Measurements from ENCODE around the gene SLC37A1. TPM values are rescaled to one million over a fixed set of nuclear protein-coding genes. Genes with fewer than 3 reads are reported as not detected.

The SLC37A1 gene
- polyA plus RNA-seq, 1 experiment, result 0.88 TPM

GRCh38 chr21:42584296-42584641 is 70.6 kb downstream of the SLC37A1 start:
- TF ChIP-seq CTCF (IDR thresholded peaks at IDR 0.05; ENCODE audit: insufficient read depth, low read depth, low read length), result no peak
- H3K27me3 ChIP-seq (ENCODE audit: control insufficient read depth, insufficient read depth, low read length), result no peaks in the 10 kb centered on the region
- CTCF ChIA-PET, result no interaction called here

GRCh38 chr21:42585881-42586280 is 72.2 kb downstream of the SLC37A1 start:
- DNase-seq (ENCODE audit: low read depth), result no peak
- Histone ChIP-seq H3K36me3 (ENCODE audit: control insufficient read depth, insufficient read depth, low read length) (no peaks in the 10 kb centered on the region), H3K4me3 (ENCODE audit: low read depth, low read length) (no peak overlapping the region), H3K27me3 (ENCODE audit: control insufficient read depth, insufficient read depth, low read length) (no peaks in the 10 kb centered on the region)
- ChIA-PET CTCF (no interaction called here), POLR2A (no interaction called here)
- TF ChIP-seq CTCF (IDR thresholded peaks at IDR 0.05; ENCODE audit: insufficient read depth, low read depth, low read length), result no peak

More at GRCh38 chr21:42584296-42584641, 70.6 kb downstream of the SLC37A1 start:
- Histone ChIP-seq H3K36me3 (ENCODE audit: control insufficient read depth, insufficient read depth, low read length) (no peaks in the 10 kb centered on the region), H3K4me3 (ENCODE audit: low read depth, low read length) (no peak overlapping the region)
- DNase-seq (ENCODE audit: low read depth), result no peak
- POLR2A ChIA-PET, result no interaction called here

- ChIA-PET CTCF (no interaction called here), POLR2A (interaction anchor here (0.7 kb wide), 1 partner anchor 222 kb away, joined by 3 read pairs; no protein-coding TSS in a partner anchor)
- H3K27me3 ChIP-seq (ENCODE audit: control insufficient read depth, insufficient read depth, low read length), result no peaks in the 10 kb centered on the region
- no peak for TF ChIP-seq CTCF (IDR thresholded peaks at IDR 0.05; ENCODE audit: insufficient read depth, low read depth, low read length)
- DNase-seq (ENCODE audit: low read depth), result no peak
- no peaks in the 10 kb centered on the region for H3K36me3 ChIP-seq (ENCODE audit: control insufficient read depth, insufficient read depth, low read length)
- no peak overlapping the region for H3K4me3 ChIP-seq (ENCODE audit: low read depth, low read length)
These were observed 72.8 kb downstream of the SLC37A1 start for GRCh38 chr21:42586406-42586805.

GRCh38 chr21:42587036-42587435 is 73.4 kb downstream of the SLC37A1 start:
- H3K4me3 ChIP-seq (ENCODE audit: low read depth, low read length), result no peak overlapping the region
- H3K36me3 ChIP-seq (ENCODE audit: control insufficient read depth, insufficient read depth, low read length), result no peaks in the 10 kb centered on the region
- ChIA-PET CTCF (no interaction called here), POLR2A (interaction anchor here (0.7 kb wide), 1 partner anchor 221 kb away, joined by 3 read pairs; no protein-coding TSS in a partner anchor)
- H3K27me3 ChIP-seq (ENCODE audit: control insufficient read depth, insufficient read depth, low read length), result no peaks in the 10 kb centered on the region
- DNase-seq (ENCODE audit: low read depth), result no peak
- no peak for TF ChIP-seq CTCF (IDR thresholded peaks at IDR 0.05; ENCODE audit: insufficient read depth, low read depth, low read length)

GRCh38 chr21:42590431-42591131 is 76.9 kb downstream of the SLC37A1 start:
- no peak overlapping the region for H3K4me3 ChIP-seq (ENCODE audit: low read depth, low read length)
- no peak for TF ChIP-seq CTCF (IDR thresholded peaks at IDR 0.05; ENCODE audit: insufficient read depth, low read depth, low read length)
- no peak for DNase-seq (ENCODE audit: low read depth)
- H3K27me3 ChIP-seq (ENCODE audit: control insufficient read depth, insufficient read depth, low read length), result no peaks in the 10 kb centered on the region
- ChIA-PET POLR2A (no interaction called here), CTCF (no interaction called here)
- no peaks in the 10 kb centered on the region for H3K36me3 ChIP-seq (ENCODE audit: control insufficient read depth, insufficient read depth, low read length)

Measured in BJ (cell line).